Epithelial cell of esophagus (primary cell): Measurements from ENCODE around the gene NTN1.

Source experiments
- DNase-seq: peaks from one replicate; pipeline ENCODE4 v3.0.0; 2010; ENCODE audit warnings: low read depth
- H3K4me3 ChIP-seq: 2 replicates; pipeline ENCODE4 v1.5.1; 2011; ENCODE audit warnings: mild to moderate bottlenecking, low read length, control low read depth
- CTCF ChIP-seq: IDR thresholded peaks from 2 replicates; pipeline ENCODE4 v1.5.1; 2011; ENCODE audit warnings: low read depth, mild to moderate bottlenecking, low read length, control low read depth, inconsistent platforms; ENCODE audit not compliant: insufficient read depth; ENCODE audit errors: missing control alignments

Gene NTN1

GRCh38 chr17:9204637-9205329 lies 183.5 kb downstream of the NTN1 start:
- no peak overlapping the region for H3K4me3 ChIP-seq
- no peak for TF ChIP-seq CTCF
- no peak for DNase-seq

- H3K4me3 ChIP-seq: no peak overlapping the region
- no peak for TF ChIP-seq CTCF
- no peak for DNase-seq
Measured at GRCh38 chr17:9205520-9206409, 184.5 kb downstream of the NTN1 start.

GRCh38 chr17:9206410-9206703 lies 185.0 kb downstream of the NTN1 start:
- no peak for TF ChIP-seq CTCF
- no peak for DNase-seq
- H3K4me3 ChIP-seq: no peak overlapping the region

GRCh38 chr17:9206741-9207332 lies 185.5 kb downstream of the NTN1 start:
- no peak for DNase-seq
- H3K4me3 ChIP-seq: no peak overlapping the region
- no peak for TF ChIP-seq CTCF

- H3K4me3 ChIP-seq: no peak overlapping the region
- no peak for TF ChIP-seq CTCF
- no peak for DNase-seq
Measured at GRCh38 chr17:9208381-9209105, 187.2 kb downstream of the NTN1 start.

GRCh38 chr17:9209347-9209746 lies 188.0 kb downstream of the NTN1 start:
- no peak for TF ChIP-seq CTCF
- H3K4me3 ChIP-seq: no peak overlapping the region
- DNase-seq: no peak
